Fibroblast of skin of right biceps (primary cell): ENCODE data around the gene FAM169A.
"Not testable (repeated sequence)": the region's sequence is repeated elsewhere in the genome, so short reads cannot be mapped to it uniquely, and the experiment has no call there.

Experiments used
- DNase-seq: peaks from one replicate; pipeline ENCODE4 v3.0.0-alpha.2; 2013

FAM169A gene

DNA sequence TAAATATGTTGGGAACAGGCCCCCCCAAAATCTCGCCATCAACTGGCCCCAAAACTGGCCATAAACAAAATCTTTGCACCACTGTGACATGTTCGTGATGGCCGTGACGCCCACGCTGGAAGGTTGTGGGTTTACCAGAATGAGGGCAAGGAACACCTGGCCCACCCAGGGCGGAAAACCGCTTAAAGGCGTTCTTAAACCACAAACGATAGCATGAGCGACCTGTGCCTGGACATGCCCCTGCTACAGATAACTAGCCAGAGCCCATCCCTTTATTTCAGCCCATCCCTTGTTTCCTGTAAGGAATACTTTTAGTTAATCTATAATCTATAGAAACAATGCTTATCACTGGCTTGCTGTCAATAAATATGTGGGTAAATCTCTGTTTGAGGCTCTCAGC lies 3.2 kb upstream of the FAM169A start:
- not testable (repeated sequence) for DNase-seq

GRCh38 chr5:74866596-74867162 lies 492 bp upstream of the FAM169A start:
- DNase-seq = no peak

DNA sequence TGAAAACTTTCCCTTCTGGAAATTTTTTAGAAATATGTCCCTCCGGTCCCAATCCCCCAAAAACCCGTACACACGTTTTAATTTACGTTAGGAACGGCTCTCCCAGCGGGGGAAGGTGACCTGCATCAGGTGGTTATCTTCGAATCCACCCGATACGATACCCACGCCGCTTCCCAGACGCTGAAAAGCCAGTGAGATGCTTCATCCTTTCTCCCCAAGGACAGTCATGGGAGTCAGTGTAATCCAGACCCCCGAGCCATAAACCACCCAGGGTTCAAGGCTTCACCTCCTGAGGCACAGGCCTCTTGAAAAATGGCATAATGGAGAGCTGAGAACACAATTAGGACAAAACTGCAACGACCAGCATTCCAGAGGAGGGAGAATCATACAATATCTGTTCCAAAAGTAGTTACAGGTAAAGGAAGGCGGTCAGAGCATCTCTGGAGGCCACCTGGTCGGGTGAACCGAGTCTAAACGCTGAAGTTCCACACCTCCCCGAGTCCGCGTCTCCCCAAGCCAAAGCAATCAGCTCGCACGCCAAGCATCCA lies 857 bp downstream of the FAM169A start:
- DNase-seq = no peak

- no peak for DNase-seq
Observed at GRCh38 chr5:74864823-74865222, 1.4 kb downstream of the FAM169A start.

GRCh38 chr5:74863726-74864125 lies 2.5 kb downstream of the FAM169A start:
- DNase-seq = no peak

DNA sequence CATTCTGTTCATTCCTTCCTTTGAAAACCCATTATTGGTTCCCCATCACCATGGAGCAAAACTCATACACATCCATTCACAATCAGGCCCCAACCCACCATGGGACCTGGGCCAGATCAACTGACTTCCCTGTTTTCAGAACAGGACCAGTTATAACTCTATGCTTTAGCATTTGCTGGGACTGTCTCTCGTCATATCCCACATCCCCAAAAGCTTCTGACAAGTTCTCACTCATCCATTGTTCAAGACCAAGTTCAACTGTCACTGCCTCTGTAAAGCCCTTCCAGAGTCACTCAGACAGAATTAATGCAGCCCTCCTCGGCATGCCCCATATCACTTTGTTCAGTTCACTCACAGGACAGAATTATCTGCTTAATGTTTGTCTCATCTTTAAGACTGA lies 4.0 kb downstream of the FAM169A start:
- DNase-seq = no peak

- not testable (repeated sequence) for DNase-seq
Observed at GRCh38 chr5:74856975-74857374, 9.2 kb downstream of the FAM169A start.

GRCh38 chr5:74853256-74853655 lies 12.9 kb downstream of the FAM169A start:
- no peak for DNase-seq

DNA sequence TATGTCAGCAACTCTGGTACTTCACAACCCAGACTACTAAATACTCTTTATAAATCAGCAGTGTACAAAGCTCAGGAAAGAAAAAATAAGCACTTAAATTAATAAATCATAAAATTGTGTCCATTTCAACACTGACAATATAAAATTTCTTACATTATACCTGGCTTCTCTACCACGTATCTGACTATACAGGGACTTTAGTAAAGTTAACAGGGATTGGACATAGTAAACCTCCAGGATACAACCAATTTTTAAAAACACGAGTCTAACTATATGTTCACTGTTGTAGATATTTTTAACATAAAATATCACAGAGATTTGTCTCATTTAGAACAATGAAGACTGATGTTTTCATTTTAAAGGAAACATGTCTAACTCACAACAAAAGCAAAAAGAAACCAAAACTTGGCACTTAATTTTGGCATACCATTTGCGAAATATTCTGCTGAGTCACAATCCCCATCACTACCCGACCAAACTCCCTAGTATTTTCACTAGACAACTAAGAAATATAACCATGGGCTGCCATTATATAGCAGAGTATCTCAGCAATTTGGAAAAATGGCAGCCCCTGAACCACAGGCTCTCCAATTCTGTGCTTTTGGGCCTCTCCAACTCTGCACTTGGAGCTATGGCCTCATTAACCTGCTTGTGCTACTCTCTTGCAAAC lies 14.4 kb downstream of the FAM169A start:
- peak; percentile 25 for DNase-seq

GRCh38 chr5:74850789-74851425 lies 15.3 kb downstream of the FAM169A start:
- DNase-seq = no peak

GRCh38 chr5:74850030-74850429 lies 16.2 kb downstream of the FAM169A start:
- no peak for DNase-seq

DNA sequence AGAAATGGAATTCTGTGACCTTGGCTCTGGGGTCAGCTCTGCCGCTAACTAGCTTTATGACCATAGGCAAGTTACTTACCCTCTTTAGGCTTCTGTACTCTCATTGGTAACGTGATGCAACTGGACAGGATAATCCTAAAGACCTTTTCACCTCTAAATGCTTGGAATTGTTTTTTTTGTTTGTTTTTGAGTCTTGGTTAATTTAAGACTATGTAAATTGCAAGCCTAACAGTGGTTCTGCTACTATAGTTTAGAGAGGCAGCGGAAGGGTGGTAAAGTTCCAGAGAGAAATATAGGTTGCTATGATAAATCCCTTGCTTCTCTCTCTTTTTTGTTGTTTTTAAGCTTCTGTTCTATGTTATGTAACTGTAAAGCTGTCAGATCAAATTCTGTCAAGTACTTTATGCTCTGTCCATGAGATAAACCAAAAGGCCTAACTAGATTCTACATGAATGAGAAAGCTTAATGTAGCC lies 17.6 kb downstream of the FAM169A start:
- DNase-seq = no peak

GRCh38 chr5:74839229-74839628 lies 27.0 kb downstream of the FAM169A start:
- no peak for DNase-seq

DNA sequence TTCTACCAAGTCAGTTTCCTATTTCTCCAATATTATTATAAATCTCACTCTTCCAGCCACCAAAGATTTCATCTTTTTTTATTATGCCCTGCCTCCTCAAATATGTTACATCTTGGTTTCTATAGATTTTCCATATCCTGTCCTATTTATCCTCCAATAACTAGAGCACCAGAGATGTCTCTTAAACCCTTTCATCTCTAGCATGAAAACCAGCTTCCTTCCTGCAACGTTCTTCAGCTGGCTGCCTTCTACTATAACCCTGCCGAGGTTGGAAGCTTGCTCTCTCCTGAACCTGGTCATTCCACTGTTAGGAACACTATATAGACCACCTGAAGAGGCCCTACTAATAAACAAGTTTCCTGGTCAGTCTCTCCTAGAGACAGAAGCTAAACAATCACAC lies 27.9 kb downstream of the FAM169A start:
- no peak for DNase-seq

- DNase-seq = no peak
Observed at GRCh38 chr5:74837115-74837514, 29.1 kb downstream of the FAM169A start.

- DNase-seq = no peak
Observed at GRCh38 chr5:74833537-74834266, 32.5 kb downstream of the FAM169A start.

DNA sequence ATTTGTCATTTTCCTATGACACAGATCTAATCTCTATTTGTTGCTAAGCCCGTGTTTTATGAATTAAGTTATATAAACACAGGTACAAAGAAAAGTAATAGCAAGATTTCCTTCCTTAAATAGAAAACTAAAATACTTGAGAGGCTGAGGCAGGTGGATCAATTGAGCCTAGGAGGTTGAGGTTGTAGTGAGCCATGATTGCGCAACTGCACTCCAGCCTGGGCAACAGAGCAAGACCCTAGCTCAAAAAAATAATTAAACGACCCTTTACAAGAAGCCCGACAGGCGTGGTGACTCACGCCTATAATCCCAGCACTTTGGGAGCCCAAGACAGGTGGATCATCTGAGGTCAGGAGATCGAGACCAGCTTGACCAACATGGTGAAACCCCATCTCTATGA lies 36.8 kb downstream of the FAM169A start:
- no peak for DNase-seq

- no peak for DNase-seq
Observed at GRCh38 chr5:74822288-74822687, 43.9 kb downstream of the FAM169A start.

DNA sequence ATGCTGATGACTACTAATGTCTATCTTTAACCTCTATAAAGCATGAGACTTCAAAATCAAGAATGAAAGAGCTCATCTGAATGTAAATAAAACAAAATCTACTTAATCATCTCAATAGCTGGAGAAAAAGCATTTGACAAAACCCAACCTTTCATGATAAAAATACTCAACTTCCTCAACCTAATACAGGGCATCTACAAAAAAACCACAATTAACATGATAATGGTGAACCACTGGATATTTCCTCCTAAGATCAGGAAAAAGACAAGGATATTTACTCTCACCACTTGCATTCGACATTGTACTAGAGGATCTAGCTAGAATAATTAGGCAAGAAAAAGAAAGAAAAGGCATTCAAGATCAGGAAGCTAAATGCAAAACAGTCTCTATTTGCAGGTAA lies 49.3 kb downstream of the FAM169A start:
- DNase-seq = no peak

- peak; percentile 3 for DNase-seq
Observed at GRCh38 chr5:74810915-74811314, 55.3 kb downstream of the FAM169A start.

GRCh38 chr5:74801941-74802340 lies 64.2 kb downstream of the FAM169A start:
- DNase-seq = peak; percentile 49

DNA sequence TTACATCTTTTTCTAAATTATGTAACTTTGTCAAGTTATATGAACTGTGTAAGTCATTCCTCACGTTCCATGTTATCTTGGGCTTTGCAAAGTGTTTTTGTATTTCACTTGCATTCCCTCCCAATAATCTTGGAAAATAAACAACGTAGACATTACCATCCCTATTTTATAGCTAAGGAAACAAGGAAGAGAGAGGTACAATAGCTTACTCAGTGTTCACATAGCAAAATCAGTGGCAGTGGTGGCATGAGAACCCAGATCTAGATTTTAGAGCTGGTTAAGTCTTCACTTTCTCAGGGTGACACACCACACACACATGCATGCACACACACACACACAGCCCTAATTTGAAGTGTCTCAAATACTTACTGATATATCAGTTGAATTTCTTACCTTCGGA lies 65.0 kb downstream of the FAM169A start:
- DNase-seq = peak; percentile 3
